ENCODE data around the gene TTLL11. TPM values are rescaled to one million over a fixed set of nuclear protein-coding genes. Genes with fewer than 3 reads are reported as not detected.
A peak's percentile ranks its signal among the peaks of the same experiment; 100 is the strongest.

TTLL11 gene
- total RNA-seq, 2 experiments from 2014 or later = 0.56 to 1.4 TPM

DNA sequence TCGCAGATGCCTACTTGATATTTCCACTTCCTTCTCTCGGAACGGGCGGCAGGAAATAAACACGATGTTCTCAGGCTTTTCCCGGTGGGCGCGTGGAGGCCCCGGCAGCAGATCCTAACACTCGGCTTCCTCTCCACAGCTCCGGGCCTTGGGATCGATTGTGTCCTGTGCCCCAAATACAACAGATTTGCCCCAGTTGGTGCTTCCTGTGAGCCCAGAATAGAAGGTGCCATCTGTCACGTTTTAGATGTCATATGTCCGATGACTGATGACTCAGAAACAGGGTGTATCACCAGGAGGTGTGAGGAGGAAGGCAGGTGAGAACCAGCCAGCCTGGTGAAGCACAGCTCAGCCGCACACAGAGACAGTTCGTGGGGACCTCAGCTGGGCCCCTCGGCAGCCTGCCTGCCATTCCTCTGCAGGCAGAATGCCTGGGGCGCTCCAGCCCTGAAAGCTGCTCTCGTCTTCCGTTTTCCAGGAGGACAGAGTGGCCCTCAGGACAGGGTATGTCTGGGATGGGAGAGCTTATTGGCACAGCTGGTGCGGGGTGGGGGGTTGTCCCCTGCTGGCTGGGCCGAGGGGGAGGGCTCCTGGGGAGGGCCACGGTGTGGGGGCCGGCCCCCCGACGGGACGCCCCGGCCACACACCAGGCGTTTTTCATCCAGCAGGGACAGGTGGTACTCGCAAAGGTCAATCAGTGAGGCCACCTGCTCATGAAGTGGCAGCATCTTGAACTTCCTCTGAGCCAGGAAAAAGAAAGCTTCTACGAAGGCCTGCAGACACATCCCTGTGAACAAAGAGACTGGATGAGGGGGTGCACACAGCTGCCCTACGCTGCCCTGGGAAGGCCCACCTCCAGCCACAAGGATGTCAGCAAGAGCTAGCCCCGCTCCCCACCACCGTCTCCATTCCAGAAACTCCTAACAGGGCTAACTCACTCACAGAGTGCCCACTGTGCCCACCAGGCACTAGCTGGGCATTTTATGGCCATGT is 270.7 kb downstream of the TTLL11 start:
- Mint-ChIP-seq H3K4me3 (peak overlapping the region; percentile 25), H3K36me3 (ENCODE audit: low read depth) (no peaks in the 10 kb centered on the region), H3K27me3 (no peaks in the 10 kb centered on the region), H3K4me1 (ENCODE audit: low read depth) (peaks cover 5% of the 10 kb centered on the region), H3K27ac (peak overlapping the region; percentile 66), H3K9me3 (no peaks in the 10 kb centered on the region)
- ChIA-PET CTCF (interaction anchor here (0.9 kb wide), 1 partner anchor 58 kb away, joined by 3 read pairs; no protein-coding TSS in a partner anchor), POLR2A (interaction anchor here (0.5 kb wide), 1 partner anchor 25 kb away, joined by 3 read pairs; no protein-coding TSS in a partner anchor)
- peak; percentile 40 for DNase-seq
- ATAC-seq = peak; percentile 82
- intact Hi-C loops (cut with micrococcal nuclease) = no loop called here
- TF ChIP-seq CTCF (IDR thresholded peaks at IDR 0.05) = no peak

DNA sequence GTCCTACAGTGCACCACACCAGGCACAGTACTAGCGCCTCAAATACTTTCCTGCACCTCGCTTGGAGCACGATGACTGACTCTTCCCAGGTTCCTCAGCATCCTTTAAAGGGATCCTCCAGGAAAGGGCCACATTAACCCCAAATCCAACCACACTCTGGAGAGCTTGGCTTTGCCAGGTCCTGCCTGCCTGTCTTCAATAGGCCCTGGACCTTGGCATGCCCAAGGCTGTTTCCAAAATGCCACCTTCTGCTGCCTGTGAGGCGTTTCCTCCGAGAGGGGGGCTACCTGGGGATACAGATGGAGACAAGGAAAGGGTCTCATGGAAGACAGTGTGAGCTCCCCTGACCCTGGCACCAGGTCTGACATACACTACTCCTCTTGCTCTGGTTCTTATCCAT is 271.8 kb downstream of the TTLL11 start:
- Mint-ChIP-seq H3K9me3 (no peaks in the 10 kb centered on the region), H3K36me3 (ENCODE audit: low read depth) (no peaks in the 10 kb centered on the region), H3K27me3 (no peaks in the 10 kb centered on the region), H3K4me3 (no peak overlapping the region), H3K27ac (no peak overlapping the region), H3K4me1 (ENCODE audit: low read depth) (peaks cover 5% of the 10 kb centered on the region)
- ChIA-PET CTCF (no interaction called here), POLR2A (no interaction called here)
- intact Hi-C loops (cut with micrococcal nuclease) = no loop called here
- no peak for DNase-seq
- TF ChIP-seq CTCF (IDR thresholded peaks at IDR 0.05) = no peak
- no peak for ATAC-seq

DNA sequence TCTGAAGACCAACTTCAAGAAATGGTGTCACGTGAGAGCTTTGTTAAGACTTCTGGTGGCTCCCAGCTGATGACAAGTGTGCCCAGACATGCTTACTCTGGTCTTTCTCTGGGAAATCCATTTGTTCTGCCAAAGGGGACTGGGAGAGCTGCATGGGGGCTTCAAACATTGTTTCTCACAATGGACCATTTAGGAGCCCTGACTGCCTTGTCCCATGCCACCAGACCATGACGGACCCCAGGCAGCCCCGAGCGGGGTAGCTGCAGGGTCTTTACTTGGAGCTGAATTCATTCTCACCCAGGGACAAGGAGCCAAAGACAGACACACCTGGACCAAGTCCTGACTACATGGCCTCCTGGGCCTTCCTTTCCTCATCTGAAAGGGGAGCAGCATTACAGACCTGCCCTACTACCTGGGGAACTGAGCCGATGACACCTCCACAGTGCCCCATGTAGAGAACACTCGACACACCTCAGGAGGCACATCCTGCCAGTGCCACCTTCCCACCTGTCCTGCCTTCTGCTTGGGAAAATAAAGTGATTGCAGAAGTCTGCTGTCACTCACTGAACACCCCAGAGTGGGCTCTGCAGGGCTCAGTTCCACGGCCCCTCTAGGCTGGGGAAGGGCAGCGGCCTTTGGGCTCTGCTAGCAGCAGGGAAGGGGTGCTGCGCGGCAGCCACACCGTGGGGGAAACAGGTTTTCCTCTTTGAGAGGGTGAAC is 272.7 kb downstream of the TTLL11 start:
- TF ChIP-seq CTCF (IDR thresholded peaks at IDR 0.05) = no peak
- ChIA-PET POLR2A (no interaction called here), CTCF (no interaction called here)
- Mint-ChIP-seq H3K36me3 (ENCODE audit: low read depth) (no peaks in the 10 kb centered on the region), H3K27ac (no peak overlapping the region), H3K4me1 (ENCODE audit: low read depth) (peaks cover 5% of the 10 kb centered on the region), H3K27me3 (no peaks in the 10 kb centered on the region), H3K9me3 (no peaks in the 10 kb centered on the region), H3K4me3 (no peak overlapping the region)
- ATAC-seq (no peak), DNase-seq (no peak)
- intact Hi-C loops (cut with micrococcal nuclease) = no loop called here

DNA sequence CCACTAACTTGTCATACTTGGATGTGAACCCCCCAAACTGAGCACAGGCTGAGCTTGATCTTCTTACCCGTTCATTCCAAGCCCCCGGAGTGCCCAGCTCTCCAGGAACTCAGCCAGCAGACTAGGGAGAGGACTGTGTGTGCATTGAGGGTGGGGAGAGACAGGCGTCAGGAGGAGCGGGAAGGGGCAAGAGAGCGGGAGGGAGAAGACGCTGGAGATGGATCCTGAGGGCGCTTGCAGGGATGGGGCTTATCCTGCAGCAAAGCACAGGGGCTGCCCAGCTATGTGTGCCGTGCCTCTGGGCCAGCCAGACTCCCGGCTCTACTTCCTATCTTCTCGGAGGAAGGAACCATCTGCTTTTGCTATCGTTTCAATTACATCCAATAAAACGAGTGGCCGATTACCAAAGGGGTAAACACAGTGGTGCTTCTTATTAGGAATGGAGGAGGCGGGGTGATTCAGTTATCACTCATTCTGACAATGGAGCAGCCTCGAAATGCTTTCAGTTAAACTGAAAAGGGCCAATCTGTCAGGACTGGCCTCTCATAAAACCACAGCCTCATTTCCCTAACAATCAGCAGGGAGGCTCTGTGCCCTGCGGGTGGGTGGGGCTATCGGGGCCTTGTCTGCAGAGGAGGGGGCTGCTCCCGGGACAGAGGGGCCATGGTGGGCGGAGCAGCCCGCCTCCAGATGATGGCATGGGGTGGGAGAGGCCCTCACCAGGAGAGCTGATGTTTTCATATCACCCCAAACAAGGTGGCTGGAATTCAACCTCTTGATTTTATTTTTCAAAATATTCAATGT is 273.5 kb downstream of the TTLL11 start:
- ATAC-seq = no peak
- Mint-ChIP-seq H3K4me3 (no peak overlapping the region), H3K27ac (no peak overlapping the region), H3K36me3 (ENCODE audit: low read depth) (no peaks in the 10 kb centered on the region), H3K4me1 (ENCODE audit: low read depth) (peaks cover 5% of the 10 kb centered on the region), H3K9me3 (no peaks in the 10 kb centered on the region), H3K27me3 (no peaks in the 10 kb centered on the region)
- ChIA-PET CTCF (no interaction called here), POLR2A (no interaction called here)
- intact Hi-C loops (cut with micrococcal nuclease) = no loop called here
- DNase-seq = no peak
- TF ChIP-seq CTCF (IDR thresholded peaks at IDR 0.05) = no peak

Data from activated CD8-positive, alpha-beta T cell treated with anti-CD3 and anti-CD28 coated beads for 36 hours (primary cell).